ENCODE data around the gene ATP11A. TPM values are rescaled to one million over a fixed set of nuclear protein-coding genes. Genes with fewer than 3 reads are reported as not detected.

Gene ATP11A
- total and polyA plus RNA-seq, 7 donors: 3.9 to 48.6 (median 26.4) TPM

- Histone ChIP-seq H3K27ac (no peak overlapping the region), H3K27me3 (ENCODE audit: insufficient read depth in 3 of 3, low read length in 2 of 3) (no peaks in the 10 kb centered on the region), H3K4me1 (no peaks in the 10 kb centered on the region), H3K36me3 (ENCODE audit: insufficient read depth in 1 of 2, low read depth in 1 of 2) (no peaks in the 10 kb centered on the region), H3K9me3 (no peaks in the 10 kb centered on the region), H3K4me3 (no peak overlapping the region)
- TF ChIP-seq CTCF (IDR thresholded peaks at IDR 0.05): no peak
- intact Hi-C loops (cut with DNase I): no loop called here
- ATAC-seq (no peak), DNase-seq (no peak)
- 61 to 74% (median 64%) methylated on average over 3 of the region's 3 CpGs for WGBS, 3 donors
These were observed 36.8 kb upstream of the ATP11A start for GRCh38 chr13:112653071-112653470.

- WGBS, 3 donors: 56 to 60% (median 57%) methylated on average over 5 of the region's 5 CpGs
- H3K27me3 ChIP-seq (ENCODE audit: insufficient read depth in 3 of 3, low read length in 2 of 3): no peaks in the 10 kb centered on the region
These were observed 33.9 kb upstream of the ATP11A start for GRCh38 chr13:112655913-112656312.

GRCh38 chr13:112657850-112658445 is 31.9 kb upstream of the ATP11A start:
- no peak for ATAC-seq

More at GRCh38 chr13:112655913-112656312, 33.9 kb upstream of the ATP11A start:
- DNase-seq (no peak), ATAC-seq (no peak)
- Histone ChIP-seq H3K4me3 (no peak overlapping the region), H3K36me3 (ENCODE audit: insufficient read depth in 1 of 2, low read depth in 1 of 2) (no peaks in the 10 kb centered on the region), H3K9me3 (no peaks in the 10 kb centered on the region), H3K4me1 (no peaks in the 10 kb centered on the region), H3K27ac (no peak overlapping the region)
- intact Hi-C loops (cut with DNase I): no loop called here
- TF ChIP-seq CTCF (IDR thresholded peaks at IDR 0.05): no peak

GRCh38 chr13:112658808-112659207 is 31.0 kb upstream of the ATP11A start:
- ATAC-seq (no peak), DNase-seq (no peak)
- no peak overlapping the region for H3K4me3 ChIP-seq
- H3K36me3 ChIP-seq (ENCODE audit: insufficient read depth in 1 of 2, low read depth in 1 of 2): no peaks in the 10 kb centered on the region
- WGBS, 3 donors: 24 to 35% (median 26%) methylated on average over 1 of the region's 1 CpG
- H3K4me1 ChIP-seq: no peaks in the 10 kb centered on the region
- peaks cover 0 to 4% (median 0%) of the 10 kb centered on the region in 3 donors for H3K27me3 ChIP-seq (ENCODE audit: insufficient read depth in 3 of 3, low read length in 2 of 3)
- H3K9me3 ChIP-seq: no peaks in the 10 kb centered on the region
- intact Hi-C loops (cut with DNase I): no loop called here
- TF ChIP-seq CTCF (IDR thresholded peaks at IDR 0.05): no peak
- no peak overlapping the region for H3K27ac ChIP-seq

More at GRCh38 chr13:112657850-112658445, 31.9 kb upstream of the ATP11A start:
- no peak overlapping the region for H3K27ac ChIP-seq
- H3K9me3 ChIP-seq: no peaks in the 10 kb centered on the region
- no peak for DNase-seq
- peaks cover 0 to 4% (median 0%) of the 10 kb centered on the region in 3 donors for H3K27me3 ChIP-seq (ENCODE audit: insufficient read depth in 3 of 3, low read length in 2 of 3)
- WGBS, 3 donors: 62 to 70% (median 70%) methylated on average over 14 of the region's 14 CpGs
- no peak for TF ChIP-seq CTCF (IDR thresholded peaks at IDR 0.05)
- no peaks in the 10 kb centered on the region for H3K4me1 ChIP-seq
- intact Hi-C loops (cut with DNase I): no loop called here
- H3K36me3 ChIP-seq (ENCODE audit: insufficient read depth in 1 of 2, low read depth in 1 of 2): no peaks in the 10 kb centered on the region
- H3K4me3 ChIP-seq: no peak overlapping the region

- no peak for TF ChIP-seq CTCF (IDR thresholded peaks at IDR 0.05)
- no peak overlapping the region for H3K27ac ChIP-seq
- no peak overlapping the region for H3K4me3 ChIP-seq
- 79 to 85% (median 83%) methylated on average over 2 of the region's 2 CpGs for WGBS, 3 donors
- intact Hi-C loops (cut with DNase I): loop anchor here in 1 of 2 donors (2.0 kb wide), 1 partner anchor 34 kb away; no protein-coding TSS in a partner anchor
- no peak for DNase-seq
- no peaks in the 10 kb centered on the region for H3K4me1 ChIP-seq
- no peaks in the 10 kb centered on the region for H3K9me3 ChIP-seq
- H3K27me3 ChIP-seq (ENCODE audit: insufficient read depth in 3 of 3, low read length in 2 of 3): peaks cover 0 to 4% (median 0%) of the 10 kb centered on the region in 3 donors
- ATAC-seq: no peak
- H3K36me3 ChIP-seq (ENCODE audit: insufficient read depth in 1 of 2, low read depth in 1 of 2): no peaks in the 10 kb centered on the region
These were observed 28.5 kb upstream of the ATP11A start for GRCh38 chr13:112661291-112661690.

All from psoas muscle (tissue), 8 donors.